Smooth muscle cell (in vitro differentiated cells): ENCODE data around the gene RPS29. TPM values are rescaled to one million over a fixed set of nuclear protein-coding genes. Genes with fewer than 3 reads are reported as not detected.

Experiments
- DNase-seq: peaks from one replicate; lab custom pipeline; 2025; ENCODE audit not compliant: unreplicated experiment; lab: John Stamatoyannopoulos, UW
- H2AFZ ChIP-seq: fragments of 200-600 bp; sonication (generic); 2 replicates; pipeline ENCODE4 v1.6.0; 2016; ENCODE audit warnings: antibody characterized with exemption, low read depth, mild to moderate bottlenecking
- H3F3A ChIP-seq: fragments of 200-600 bp; sonication (generic); 2 replicates; pipeline ENCODE4 v1.6.0; 2017; ENCODE audit warnings: antibody characterized with exemption, low read depth
- H3K27ac ChIP-seq: fragments of 200-600 bp; sonication (generic); 2 replicates; pipeline ENCODE4 v1.5.1; 2016; ENCODE audit warnings: low read depth, mild to moderate bottlenecking
- H3K27me3 ChIP-seq: fragments of 200-600 bp; sonication (generic); 2 replicates; pipeline ENCODE4 v1.6.1; 2016; ENCODE audit warnings: low read depth, mild to moderate bottlenecking
- H3K36me3 ChIP-seq: fragments of 200-600 bp; sonication (generic); 2 replicates; pipeline ENCODE4 v1.5.1; 2016; ENCODE audit warnings: low read depth
- H3K4me1 ChIP-seq: fragments of 200-600 bp; sonication (generic); 2 replicates; pipeline ENCODE4 v1.5.1; 2016; ENCODE audit warnings: low read depth
- H3K4me2 ChIP-seq: fragments of 200-600 bp; sonication (generic); 2 replicates; pipeline ENCODE4 v1.6.0; 2016; ENCODE audit warnings: mild to moderate bottlenecking
- H3K4me3 ChIP-seq: fragments of 200-600 bp; sonication (generic); 2 replicates; pipeline ENCODE4 v1.5.1; 2016; ENCODE audit warnings: mild to moderate bottlenecking
- H3K79me2 ChIP-seq: fragments of 200-600 bp; sonication (generic); 2 replicates; pipeline ENCODE4 v1.6.0; 2016; ENCODE audit warnings: low read depth, mild to moderate bottlenecking
- H3K9ac ChIP-seq: fragments of 200-600 bp; sonication (generic); 2 replicates; pipeline ENCODE4 v1.6.0; 2016; ENCODE audit warnings: low read depth
- H3K9me3 ChIP-seq: fragments of 200-600 bp; sonication (generic); replicated peaks from 2 replicates; pipeline ENCODE4 v1.5.1; 2016; ENCODE audit warnings: low read depth
- H4K20me1 ChIP-seq: fragments of 200-600 bp; sonication (generic); 2 replicates; pipeline ENCODE4 v1.6.0; 2016; ENCODE audit warnings: low read depth
- CTCF ChIP-seq: fragments of 200-600 bp; sonication (generic); IDR thresholded peaks from 2 replicates; pipeline ENCODE4 v1.5.1; 2017; ENCODE audit warnings: borderline replicate concordance, mild to moderate bottlenecking, antibody characterized with exemption; ENCODE audit not compliant: insufficient read depth, poor library complexity, severe bottlenecking
- WGBS: methylation state at CpG from one replicate; pipeline ENCODE4 v1.1.7; 2016; ENCODE audit warnings: low lambda C conversion rate; 5-methylcytosine and 5-hydroxymethylcytosine counted together
- polyA plus RNA-seq: library from polyadenylated mRNA; unstranded; fragments of >200 nt; fragmentation: Nextera tagmentation; extraction: Ambion mirVana; gene quantifications from 2 replicates; pipeline ENCODE4 v1.2.1, GENCODE V29; 2016
- total RNA-seq: library from RNA; depleted of rRNA; stranded (reverse); fragments of >200 nt; gene quantifications from 2 replicates; pipeline ENCODE4 v1.2.3, GENCODE V29; 2014

The RPS29 gene
- total and polyA plus RNA-seq, 2 experiments from 2014 or later: 1,151 to 7,688 TPM

DNA sequence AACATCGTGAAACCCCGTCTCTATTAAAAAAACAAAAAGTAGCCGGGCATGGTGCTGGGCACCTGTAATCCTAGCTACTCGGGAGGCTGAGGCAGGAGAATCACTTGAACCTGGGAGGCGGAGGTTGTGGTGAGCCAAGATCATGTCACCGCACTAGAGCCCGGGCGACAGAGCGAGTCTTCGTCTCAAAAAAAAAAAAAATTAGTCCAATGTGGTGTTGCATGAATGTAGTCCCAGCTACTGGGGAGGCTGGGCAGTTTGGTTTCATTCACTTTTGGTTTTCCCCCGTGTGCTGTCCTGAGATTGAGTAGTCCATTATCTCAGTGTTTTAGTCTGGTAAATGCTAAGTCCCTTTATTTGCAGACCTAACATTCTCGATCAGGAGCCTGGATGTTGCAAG is 19.5 kb downstream of the RPS29 start:
- Histone ChIP-seq H3K4me2 (no peak overlapping the region), H3K9ac (no peak overlapping the region), H3K36me3 (no peaks in the 10 kb centered on the region), H2AFZ (no peak overlapping the region), H3K9me3 (no peaks in the 10 kb centered on the region), H3K27me3 (no peaks in the 10 kb centered on the region), H3K79me2 (no peaks in the 10 kb centered on the region), H4K20me1 (no peaks in the 10 kb centered on the region), H3K27ac (no peak overlapping the region), H3K4me1 (no peaks in the 10 kb centered on the region), H3K4me3 (no peak overlapping the region), H3F3A (no peaks in the 10 kb centered on the region)
- no peak for DNase-seq
- no peak for TF ChIP-seq CTCF
- 94% methylated on average over 12 of the region's 12 CpGs for WGBS

DNA sequence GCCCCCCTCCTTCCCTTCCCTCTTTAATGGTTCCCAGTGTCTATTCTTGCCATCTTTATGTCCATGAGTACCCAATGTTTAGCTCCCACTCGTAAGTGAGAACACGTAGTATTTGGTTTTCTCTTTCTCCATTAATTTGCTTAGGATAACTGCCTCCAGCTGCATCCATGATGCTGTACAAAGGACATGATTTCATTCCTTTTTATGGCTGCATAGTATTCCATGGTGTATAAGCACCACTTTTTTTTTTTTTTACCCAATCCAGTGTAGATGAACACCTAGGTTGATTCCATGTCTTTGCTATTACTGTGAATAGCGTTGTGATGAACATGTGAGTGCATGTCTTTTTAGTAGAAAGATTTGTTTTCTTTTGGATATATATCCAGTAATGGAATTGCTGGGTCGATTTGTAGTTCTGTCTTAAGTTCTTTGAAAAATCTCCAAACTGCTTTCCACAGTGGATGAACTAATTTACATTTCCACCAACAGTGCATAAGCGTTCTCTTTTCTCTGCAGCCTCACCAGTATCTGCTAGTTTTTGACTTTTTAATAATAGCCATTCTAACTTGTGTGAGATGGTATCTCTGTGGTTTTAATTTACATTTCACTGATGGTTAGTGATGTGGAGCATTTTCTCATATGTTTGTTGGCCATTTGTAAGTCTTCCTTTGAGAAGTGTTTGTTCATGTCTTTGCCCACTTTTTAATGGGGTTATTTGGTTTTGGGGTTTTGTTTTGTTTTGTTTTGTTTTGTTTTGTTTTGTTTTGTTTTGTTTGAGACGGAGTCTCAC is 26.0 kb downstream of the RPS29 start:
- no peaks in the 10 kb centered on the region for H3F3A ChIP-seq
- H3K4me1 ChIP-seq: no peaks in the 10 kb centered on the region
- H3K9ac ChIP-seq: no peak overlapping the region
- no peak overlapping the region for H3K4me2 ChIP-seq
- H3K79me2 ChIP-seq: no peaks in the 10 kb centered on the region
- no peak overlapping the region for H3K4me3 ChIP-seq
- no peak overlapping the region for H2AFZ ChIP-seq
- H3K27me3 ChIP-seq: no peaks in the 10 kb centered on the region
- no peaks in the 10 kb centered on the region for H4K20me1 ChIP-seq
- no peaks in the 10 kb centered on the region for H3K36me3 ChIP-seq
- 93% methylated on average over 6 of the region's 6 CpGs for WGBS
- no peak overlapping the region for H3K27ac ChIP-seq
- no peaks in the 10 kb centered on the region for H3K9me3 ChIP-seq
- TF ChIP-seq CTCF: no peak
- no peak for DNase-seq

- Histone ChIP-seq H3F3A (no peaks in the 10 kb centered on the region), H3K9ac (no peak overlapping the region), H2AFZ (no peak overlapping the region)
These were observed 32.3 kb downstream of the RPS29 start for GRCh38 chr14:49553892-49554291.

More at GRCh38 chr14:49553892-49554291, 32.3 kb downstream of the RPS29 start:
- no peak for DNase-seq
- Histone ChIP-seq H3K9me3 (no peaks in the 10 kb centered on the region), H3K4me1 (peaks cover 11% of the 10 kb centered on the region), H3K36me3 (no peaks in the 10 kb centered on the region), H3K4me2 (no peak overlapping the region), H4K20me1 (no peaks in the 10 kb centered on the region), H3K27ac (no peak overlapping the region), H3K4me3 (no peak overlapping the region), H3K79me2 (no peaks in the 10 kb centered on the region), H3K27me3 (no peaks in the 10 kb centered on the region)
- WGBS: 64% methylated on average over 3 of the region's 3 CpGs
- TF ChIP-seq CTCF: no peak
